Neural progenitor cell (in vitro differentiated cells): ENCODE data around the gene TTC9.

Experiments used
- EZH2 ChIP-seq: fragments of 200-600 bp; sonication (generic); IDR thresholded peaks from 2 replicates; pipeline ENCODE4 v1.6.1; 2017; ENCODE audit warnings: antibody characterized with exemption, mild to moderate bottlenecking, moderate library complexity
- TF ChIP-seq, protein P1 (sequence below): fragments of 200-600 bp; sonication (generic); IDR thresholded peaks from 2 replicates; pipeline ENCODE4 v1.5.1; 2017; ENCODE audit warnings: antibody characterized with exemption, mild to moderate bottlenecking

DNA sequence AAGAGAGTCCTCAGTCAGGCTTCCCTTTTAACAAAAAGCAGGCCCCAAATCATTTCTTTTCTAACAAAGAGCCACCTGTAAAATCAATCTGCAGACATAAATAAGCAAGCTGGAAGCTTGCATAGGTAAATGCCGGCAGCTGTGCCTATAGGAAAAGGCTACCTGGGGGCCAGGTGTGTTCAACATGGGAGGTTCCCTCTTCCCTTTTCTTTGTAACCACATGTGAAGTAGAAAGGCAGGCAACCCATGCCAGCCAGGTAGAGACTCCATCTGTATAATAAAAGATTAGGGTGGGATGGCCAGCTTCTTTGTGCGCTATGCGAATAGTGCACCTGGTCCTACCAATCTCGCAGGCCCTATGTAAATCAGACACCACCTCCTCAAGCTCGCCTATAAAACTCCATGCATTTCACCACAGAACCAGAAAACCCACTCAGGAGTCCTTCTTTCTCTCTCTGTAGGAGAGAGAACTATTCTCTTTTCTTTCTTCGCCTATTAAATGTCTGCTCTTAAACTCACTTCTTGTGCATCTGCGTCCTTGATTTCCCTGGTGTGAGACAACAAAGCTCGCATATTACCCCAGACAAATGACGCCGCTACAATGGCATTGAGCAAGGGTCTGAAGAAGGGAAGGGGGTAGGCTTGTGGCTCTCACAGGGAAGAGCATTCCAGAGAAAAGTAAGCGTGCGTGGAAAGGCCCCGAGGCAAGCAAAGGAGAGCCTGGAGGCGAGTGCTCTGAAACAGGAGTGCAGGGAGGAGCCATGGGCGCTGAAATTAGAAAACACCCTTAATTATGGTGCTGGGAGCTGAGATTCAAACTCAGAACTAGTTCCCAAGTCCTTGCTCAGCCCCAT is 67.2 kb downstream of the TTC9 start:
- TF ChIP-seq EZH2, result no peak
- TF ChIP-seq, protein P1, sequence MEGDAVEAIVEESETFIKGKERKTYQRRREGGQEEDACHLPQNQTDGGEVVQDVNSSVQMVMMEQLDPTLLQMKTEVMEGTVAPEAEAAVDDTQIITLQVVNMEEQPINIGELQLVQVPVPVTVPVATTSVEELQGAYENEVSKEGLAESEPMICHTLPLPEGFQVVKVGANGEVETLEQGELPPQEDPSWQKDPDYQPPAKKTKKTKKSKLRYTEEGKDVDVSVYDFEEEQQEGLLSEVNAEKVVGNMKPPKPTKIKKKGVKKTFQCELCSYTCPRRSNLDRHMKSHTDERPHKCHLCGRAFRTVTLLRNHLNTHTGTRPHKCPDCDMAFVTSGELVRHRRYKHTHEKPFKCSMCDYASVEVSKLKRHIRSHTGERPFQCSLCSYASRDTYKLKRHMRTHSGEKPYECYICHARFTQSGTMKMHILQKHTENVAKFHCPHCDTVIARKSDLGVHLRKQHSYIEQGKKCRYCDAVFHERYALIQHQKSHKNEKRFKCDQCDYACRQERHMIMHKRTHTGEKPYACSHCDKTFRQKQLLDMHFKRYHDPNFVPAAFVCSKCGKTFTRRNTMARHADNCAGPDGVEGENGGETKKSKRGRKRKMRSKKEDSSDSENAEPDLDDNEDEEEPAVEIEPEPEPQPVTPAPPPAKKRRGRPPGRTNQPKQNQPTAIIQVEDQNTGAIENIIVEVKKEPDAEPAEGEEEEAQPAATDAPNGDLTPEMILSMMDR, result no peak
